Measurements from ENCODE around the gene TMEM184B. TPM values are rescaled to one million over a fixed set of nuclear protein-coding genes. Genes with fewer than 3 reads are reported as not detected.
A peak's percentile ranks its signal among the peaks of the same experiment; 100 is the strongest.

TMEM184B gene
- total RNA-seq, 1 experiment from 2014 or later = 16.9 TPM

DNA sequence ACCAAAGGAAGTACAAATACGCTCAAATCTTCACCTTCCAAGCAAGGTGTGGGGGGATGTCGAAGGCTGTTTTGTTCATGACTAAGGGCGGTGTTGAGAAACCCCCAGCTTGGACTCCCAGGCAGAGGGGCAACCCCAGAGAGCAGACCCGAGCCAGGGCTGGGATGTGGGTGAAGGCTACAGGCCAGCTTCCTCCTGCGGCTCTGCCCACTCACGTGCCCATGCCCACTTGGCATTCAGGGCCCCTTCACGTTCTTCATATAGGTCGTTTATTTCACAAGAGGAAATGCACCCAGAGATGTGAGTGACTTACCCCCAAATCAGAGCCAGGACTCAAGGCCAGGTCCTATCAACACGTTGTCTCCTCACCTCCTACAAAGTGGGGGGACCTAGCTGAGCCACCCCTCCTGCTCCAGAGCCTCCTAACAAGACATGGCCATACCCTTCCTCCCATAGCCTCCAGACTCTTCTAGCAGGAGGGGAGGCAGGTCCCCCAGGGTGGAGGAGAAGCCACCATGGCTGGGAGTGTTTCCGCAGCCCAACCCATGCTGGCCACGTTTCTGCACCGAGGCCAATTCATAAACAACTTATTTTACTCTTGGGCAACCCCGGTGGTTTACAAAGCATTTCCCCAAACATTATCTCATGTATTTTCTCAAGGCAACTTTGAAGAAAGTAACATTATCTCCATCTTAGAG, 22.0 kb downstream of the TMEM184B start:
- no peaks in the 10 kb centered on the region for H3K9me3 ChIP-seq (replicated peaks)
- H3K4me3 ChIP-seq = no peak overlapping the region
- DNase-seq = no peak
- H3K27ac ChIP-seq = no peak overlapping the region
- no peaks in the 10 kb centered on the region for H3K27me3 ChIP-seq
- no peaks in the 10 kb centered on the region; the same call in 1 of the 2 replicates for H3K36me3 ChIP-seq
- H3K4me1 ChIP-seq = no peaks in the 10 kb centered on the region

DNA sequence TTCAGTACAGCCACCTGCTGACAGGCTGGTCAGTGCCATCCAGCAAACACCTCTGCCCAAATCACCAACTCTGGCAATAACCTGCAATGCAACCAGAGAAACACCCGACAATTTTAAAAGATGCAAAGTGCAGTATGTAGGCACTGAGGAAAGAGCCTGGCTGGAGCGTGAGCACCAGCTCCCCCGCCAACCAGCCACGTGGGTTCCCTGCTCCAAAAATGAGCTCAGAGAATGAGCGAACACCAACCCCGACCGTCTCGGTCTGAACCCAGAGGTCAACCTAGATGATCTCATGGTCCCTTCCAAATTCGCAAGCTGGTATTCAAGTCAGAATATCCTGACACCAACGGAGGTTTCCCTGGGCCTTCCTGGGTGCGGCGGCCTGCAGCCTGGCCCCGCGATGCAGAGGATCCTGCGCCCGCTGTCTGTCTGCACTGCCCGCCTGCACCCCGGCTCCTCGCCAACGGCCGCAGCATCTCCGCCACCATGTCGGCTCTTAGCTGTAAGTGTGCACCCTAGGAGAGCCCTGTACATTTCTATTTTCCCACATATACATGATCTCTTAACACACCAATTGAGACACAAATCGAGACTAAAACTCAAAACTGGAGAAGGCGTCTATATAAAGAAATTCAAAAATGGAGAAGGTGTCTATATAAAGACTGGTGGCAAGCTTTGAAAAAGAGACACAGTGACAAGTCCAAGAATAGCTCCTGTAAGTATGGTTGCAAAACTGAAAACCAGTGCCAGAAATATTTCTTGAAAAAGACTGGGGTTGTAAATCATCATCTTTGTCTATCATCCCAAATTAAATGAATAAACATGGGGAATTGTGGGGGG, 22.8 kb downstream of the TMEM184B start:
- no peak overlapping the region for H3K27ac ChIP-seq
- no peak for DNase-seq
- no peaks in the 10 kb centered on the region for H3K9me3 ChIP-seq (replicated peaks)
- no peaks in the 10 kb centered on the region for H3K4me1 ChIP-seq
- no peak overlapping the region for H3K4me3 ChIP-seq
- no peaks in the 10 kb centered on the region; the same call in 1 of the 2 replicates for H3K36me3 ChIP-seq
- H3K27me3 ChIP-seq = no peaks in the 10 kb centered on the region

DNA sequence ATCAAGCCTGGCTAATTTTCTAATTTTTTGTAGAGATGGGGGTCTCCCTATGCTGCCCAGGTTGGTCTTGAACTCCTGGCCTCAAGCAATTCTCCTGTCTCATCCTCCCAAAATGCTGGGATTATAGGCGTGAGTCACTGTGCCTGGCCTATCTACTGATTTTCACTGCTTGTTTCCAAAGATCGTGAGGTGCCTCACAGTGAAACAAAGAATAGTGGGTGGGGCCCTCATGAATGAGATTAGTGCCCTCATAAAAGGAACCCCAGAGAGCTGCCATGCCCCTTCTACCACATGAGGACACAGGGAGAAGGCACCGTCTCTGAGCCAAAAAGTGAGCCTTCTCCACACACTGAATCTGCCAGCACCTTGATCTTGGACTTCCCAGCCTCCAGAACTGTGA, 23.5 kb downstream of the TMEM184B start:
- Histone ChIP-seq H3K36me3 (no peaks in the 10 kb centered on the region; the same call in 1 of the 2 replicates), H3K4me1 (no peaks in the 10 kb centered on the region), H3K27ac (no peak overlapping the region), H3K4me3 (no peak overlapping the region), H3K9me3 (replicated peaks) (no peaks in the 10 kb centered on the region), H3K27me3 (no peaks in the 10 kb centered on the region)
- no peak for DNase-seq

DNA sequence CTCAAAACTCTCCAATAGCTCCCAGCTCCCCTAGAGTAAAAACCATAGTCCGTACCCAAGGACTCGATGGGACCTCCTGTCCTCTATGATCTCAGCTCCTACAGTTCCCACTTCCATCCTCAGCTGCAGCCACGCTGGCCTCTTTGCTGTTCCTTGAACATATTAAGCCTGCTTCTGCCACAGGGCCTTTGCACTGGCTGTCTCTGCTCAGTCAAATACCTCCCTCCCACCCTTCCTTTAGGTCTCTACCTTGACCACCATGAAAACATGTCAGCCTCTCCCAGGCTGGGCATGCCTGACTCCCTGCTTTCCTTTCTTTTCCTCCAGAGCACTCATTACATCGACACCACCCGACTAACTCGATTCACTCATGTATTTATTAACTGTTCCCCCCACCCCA, 24.5 kb downstream of the TMEM184B start:
- Histone ChIP-seq H3K4me3 (no peak overlapping the region), H3K9me3 (replicated peaks) (no peaks in the 10 kb centered on the region), H3K27me3 (no peaks in the 10 kb centered on the region), H3K4me1 (peaks cover 8% of the 10 kb centered on the region), H3K27ac (no peak overlapping the region), H3K36me3 (no peaks in the 10 kb centered on the region; the same call in 1 of the 2 replicates)
- DNase-seq = no peak

DNA sequence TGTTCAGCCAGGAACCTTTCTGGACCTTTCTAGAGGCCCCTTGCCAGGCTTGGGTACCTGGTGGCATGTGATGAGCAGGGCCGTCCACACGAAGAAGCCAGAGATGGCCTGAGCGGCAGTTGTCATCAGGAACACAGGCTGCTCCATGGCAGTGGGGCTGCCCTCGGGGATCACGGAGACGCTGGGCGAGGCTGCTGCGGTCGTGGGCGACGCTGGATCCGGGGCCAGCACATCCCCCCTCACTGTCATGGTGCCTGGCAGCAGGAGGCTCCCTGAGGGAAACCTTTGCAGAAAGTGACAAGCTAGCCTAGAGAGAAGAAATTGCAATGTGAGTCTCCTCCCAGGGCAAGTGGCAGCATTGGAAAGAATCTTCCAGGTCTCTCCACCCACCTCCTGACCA, 25.1 kb downstream of the TMEM184B start:
- peaks cover 11% of the 10 kb centered on the region for H3K4me1 ChIP-seq
- no peaks in the 10 kb centered on the region for H3K9me3 ChIP-seq (replicated peaks)
- H3K27me3 ChIP-seq = no peaks in the 10 kb centered on the region
- H3K4me3 ChIP-seq = no peak overlapping the region
- DNase-seq = no peak
- H3K27ac ChIP-seq = no peak overlapping the region
- no peaks in the 10 kb centered on the region; the same call in 1 of the 2 replicates for H3K36me3 ChIP-seq

DNA sequence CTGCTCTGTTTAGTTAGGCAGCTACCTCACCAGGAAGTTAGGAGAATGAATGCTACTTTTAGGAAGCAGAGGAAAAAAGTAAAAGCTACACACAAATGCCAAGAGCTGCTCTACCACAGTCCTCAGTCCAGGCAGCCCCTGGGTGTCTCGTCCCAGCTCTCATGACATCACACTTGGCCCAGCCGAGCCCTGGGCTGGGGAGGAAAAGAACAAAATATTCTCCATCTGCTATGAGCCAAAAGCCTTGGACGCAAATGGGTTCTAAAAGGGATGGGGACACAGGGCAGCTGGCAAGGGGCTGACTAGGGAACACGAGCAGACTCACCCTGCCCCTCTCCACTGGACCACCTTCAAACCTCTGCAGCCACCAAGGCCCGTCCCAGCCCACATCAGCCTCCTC, 26.1 kb downstream of the TMEM184B start:
- no peak overlapping the region for H3K4me3 ChIP-seq
- peaks cover 20% of the 10 kb centered on the region for H3K4me1 ChIP-seq
- no peak for DNase-seq
- H3K27ac ChIP-seq = no peak overlapping the region
- no peaks in the 10 kb centered on the region for H3K27me3 ChIP-seq
- H3K9me3 ChIP-seq (replicated peaks) = no peaks in the 10 kb centered on the region
- no peaks in the 10 kb centered on the region; the same call in 1 of the 2 replicates for H3K36me3 ChIP-seq

DNA sequence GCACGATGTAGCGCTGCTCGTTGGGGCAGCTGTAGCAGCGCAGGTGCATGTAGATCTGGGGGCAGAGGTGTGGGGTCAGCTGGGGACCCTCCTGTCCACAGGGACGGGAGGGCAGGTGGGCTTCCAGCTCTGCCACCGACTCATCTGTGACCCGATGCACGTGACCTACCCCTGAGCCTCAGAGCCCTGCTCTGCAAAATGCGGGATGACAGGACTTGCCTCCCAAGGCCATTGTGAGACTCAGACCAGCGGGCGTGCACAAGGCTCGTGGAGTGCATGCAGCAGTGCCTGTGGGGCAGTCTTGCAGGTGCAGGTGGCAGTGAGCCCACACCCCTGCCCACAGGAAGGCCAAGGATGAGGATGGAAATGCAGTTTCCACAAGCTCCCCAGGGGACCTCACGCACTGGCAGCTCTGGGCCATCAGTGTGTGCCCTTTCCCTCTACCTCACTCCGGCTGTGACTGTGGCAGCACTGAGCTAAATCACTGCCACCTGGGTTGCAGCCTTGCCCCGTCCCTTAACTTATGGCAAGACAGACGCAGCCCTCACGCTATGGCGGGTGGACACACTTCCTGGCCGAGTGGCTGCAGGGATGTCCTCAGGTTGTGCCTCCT, 26.7 kb downstream of the TMEM184B start:
- peaks cover 20% of the 10 kb centered on the region for H3K4me1 ChIP-seq
- no peak for DNase-seq

DNA sequence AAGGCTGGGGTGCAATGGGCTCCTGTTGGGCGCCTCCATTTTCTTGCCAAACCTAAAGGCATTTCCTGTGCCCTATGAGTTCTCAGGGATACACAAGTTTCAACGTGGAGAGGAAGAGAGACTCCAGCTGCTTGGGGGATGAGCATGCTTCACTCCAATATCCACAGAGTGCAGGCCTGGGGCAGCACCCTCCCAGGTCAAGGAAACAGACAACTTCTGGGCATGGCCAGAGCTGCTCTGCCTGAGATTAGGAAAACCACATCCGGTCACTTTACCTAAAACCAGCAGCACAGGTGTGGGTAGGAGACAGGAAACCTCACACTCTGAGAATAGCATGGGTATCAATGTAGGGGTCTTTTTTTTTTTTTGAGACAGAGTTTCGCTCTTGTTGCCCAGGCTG, 28.7 kb downstream of the TMEM184B start:
- H3K4me3 ChIP-seq = no peak overlapping the region
- H3K4me1 ChIP-seq = peaks cover 27% of the 10 kb centered on the region
- DNase-seq = peak in 1 of 2 experiments; percentile 18
- no peaks in the 10 kb centered on the region for H3K9me3 ChIP-seq (replicated peaks)
- H3K27me3 ChIP-seq = no peaks in the 10 kb centered on the region
- no peak overlapping the region; the same call in 1 of the 2 replicates for H3K27ac ChIP-seq
- no peaks in the 10 kb centered on the region; the same call in none of the 2 replicates for H3K36me3 ChIP-seq

More for the DNA sequence above, 26.7 kb downstream of the TMEM184B start:
- no peak overlapping the region for H3K27ac ChIP-seq
- no peaks in the 10 kb centered on the region for H3K9me3 ChIP-seq (replicated peaks)
- H3K27me3 ChIP-seq = no peaks in the 10 kb centered on the region
- H3K36me3 ChIP-seq = no peaks in the 10 kb centered on the region; the same call in 1 of the 2 replicates
- no peak overlapping the region for H3K4me3 ChIP-seq

DNA sequence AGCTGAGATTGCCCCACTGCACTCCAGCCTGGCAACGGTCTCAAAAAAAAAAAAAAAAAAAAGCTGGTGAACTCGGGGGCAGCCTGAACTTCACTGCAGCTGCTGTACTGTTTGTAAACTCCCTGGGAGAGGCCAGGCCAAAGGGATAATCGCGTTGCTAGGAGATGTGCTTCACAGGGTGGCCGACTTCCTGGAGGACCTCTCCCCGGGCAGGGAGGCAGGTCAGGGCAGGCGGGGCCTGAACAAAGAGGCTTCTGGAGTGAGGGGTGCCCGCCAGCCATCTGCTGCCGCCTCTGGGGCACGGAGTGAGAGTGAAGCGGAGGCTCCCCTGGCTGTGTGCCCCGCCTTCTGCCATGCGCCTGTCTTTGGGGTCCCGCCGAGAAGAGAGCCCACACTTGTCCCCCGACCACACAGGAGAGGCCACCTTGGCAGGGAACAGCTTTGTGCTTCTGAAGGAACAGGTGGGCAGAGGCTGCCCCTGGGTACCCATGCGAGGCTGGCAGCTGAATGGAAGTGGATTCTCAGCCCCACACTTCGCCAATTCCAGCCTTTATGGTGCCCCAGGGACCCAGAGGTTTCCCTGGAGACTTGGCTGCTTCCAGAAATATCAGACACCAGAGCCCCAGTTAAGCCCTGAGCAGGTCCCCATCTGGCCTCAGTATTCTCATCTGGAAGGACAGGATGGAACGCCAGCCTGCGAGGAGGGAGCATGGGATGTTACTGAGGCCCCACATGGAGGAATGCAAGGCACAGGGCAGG, 29.6 kb downstream of the TMEM184B start:
- Histone ChIP-seq H3K27ac (peak overlapping the region; percentile 70), H3K4me1 (peaks cover 27% of the 10 kb centered on the region), H3K4me3 (peak overlapping the region; percentile 16; the same call in 1 of the 2 replicates), H3K9me3 (replicated peaks) (no peaks in the 10 kb centered on the region), H3K36me3 (no peaks in the 10 kb centered on the region; the same call in 1 of the 2 replicates), H3K27me3 (no peaks in the 10 kb centered on the region)
- DNase-seq = peak; percentile 94

DNA sequence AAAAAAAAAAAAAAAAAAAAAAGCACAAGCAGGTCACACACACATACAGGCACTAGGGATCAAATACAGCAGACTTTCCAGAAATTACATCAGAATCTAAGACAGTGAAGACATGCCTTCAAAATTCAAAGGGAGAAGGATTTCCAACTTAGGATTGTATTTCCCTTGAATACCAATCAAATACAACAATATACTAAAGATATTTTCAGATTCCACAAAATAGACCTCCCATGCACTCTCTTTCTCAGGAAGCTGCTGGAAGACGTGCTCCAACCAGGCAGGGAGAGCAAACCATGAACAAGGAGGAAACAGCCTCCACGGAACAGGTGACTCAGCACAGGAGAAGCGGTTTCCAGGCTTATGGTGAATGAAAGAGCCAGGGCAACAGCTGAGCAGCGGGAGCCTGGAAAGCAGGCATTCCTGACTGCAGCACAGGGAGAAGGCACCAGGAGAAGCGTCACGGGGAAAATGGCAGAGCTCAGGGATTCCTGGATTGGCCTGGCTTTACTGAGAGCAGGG, 32.0 kb downstream of the TMEM184B start:
- no peak overlapping the region for H3K4me3 ChIP-seq
- no peaks in the 10 kb centered on the region for H3K27me3 ChIP-seq
- H3K27ac ChIP-seq = peak overlapping the region; percentile 40
- DNase-seq = peak; percentile 87 to 93
- H3K9me3 ChIP-seq (replicated peaks) = no peaks in the 10 kb centered on the region
- no peaks in the 10 kb centered on the region; the same call in none of the 2 replicates for H3K36me3 ChIP-seq
- H3K4me1 ChIP-seq = peaks cover 27% of the 10 kb centered on the region

DNA sequence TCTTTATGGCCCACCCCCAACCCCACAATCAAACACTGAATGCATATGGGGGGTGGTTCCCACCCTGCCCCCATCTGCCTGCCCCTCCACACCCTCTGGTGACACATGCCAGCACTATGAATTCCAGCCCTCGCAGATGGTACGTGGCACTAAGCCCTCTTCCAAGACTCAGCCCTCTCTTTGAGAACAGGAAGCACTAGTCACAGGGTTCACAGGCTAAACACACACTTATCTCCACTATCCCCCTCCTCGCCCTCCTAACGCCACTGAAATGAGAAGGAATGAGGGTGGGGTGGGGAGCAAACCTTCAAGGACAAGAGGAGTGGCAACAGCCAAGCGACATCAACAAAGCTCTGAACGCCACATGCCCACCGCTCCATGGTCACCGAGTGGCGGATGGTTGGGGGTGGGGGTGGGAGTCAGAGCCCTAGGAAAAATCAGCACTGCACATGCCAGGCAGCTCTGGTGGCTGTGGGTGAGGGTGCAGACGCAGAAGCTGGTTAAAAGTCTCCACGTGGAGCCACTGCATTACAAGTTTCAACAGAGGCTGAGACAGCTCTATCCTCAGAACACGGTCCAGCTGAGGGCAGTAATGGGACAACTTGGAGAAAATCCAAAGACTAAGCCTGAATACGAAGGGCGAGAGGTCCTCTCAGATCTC, 33.6 kb downstream of the TMEM184B start:
- H3K27me3 ChIP-seq = no peaks in the 10 kb centered on the region
- no peak for DNase-seq
- H3K27ac ChIP-seq = no peak overlapping the region
- H3K36me3 ChIP-seq = no peaks in the 10 kb centered on the region; the same call in none of the 2 replicates
- peaks cover 27% of the 10 kb centered on the region for H3K4me1 ChIP-seq
- no peak overlapping the region for H3K4me3 ChIP-seq
- no peaks in the 10 kb centered on the region for H3K9me3 ChIP-seq (replicated peaks)

DNA sequence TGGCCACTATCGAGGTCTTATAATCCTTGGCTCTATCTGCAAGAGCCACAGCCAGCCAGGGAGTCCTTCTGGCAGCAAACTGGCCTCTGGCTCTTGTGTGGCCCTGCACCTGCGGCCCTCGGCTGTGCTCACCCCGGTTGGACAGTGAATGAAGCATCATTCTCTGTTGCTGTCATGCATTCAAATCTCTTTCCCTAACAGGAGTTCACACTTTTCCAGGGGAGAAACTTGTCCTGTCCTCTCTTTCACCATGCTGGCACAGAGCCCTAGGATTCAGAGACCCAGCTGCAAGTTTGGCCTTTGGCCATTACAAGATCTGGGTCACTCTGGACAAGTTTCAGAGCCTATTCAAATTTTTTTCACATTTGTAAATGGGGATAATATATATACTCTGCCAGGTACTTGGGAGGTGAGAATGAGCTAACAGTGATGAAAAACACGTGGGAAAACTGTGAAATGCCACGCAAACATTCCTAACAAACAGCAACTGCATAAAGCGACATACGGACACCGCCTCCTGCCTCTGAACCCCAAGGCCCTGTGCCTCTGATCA, 34.2 kb downstream of the TMEM184B start:
- H3K9me3 ChIP-seq (replicated peaks) = no peaks in the 10 kb centered on the region
- H3K4me3 ChIP-seq = no peak overlapping the region
- no peaks in the 10 kb centered on the region for H3K27me3 ChIP-seq
- no peaks in the 10 kb centered on the region; the same call in none of the 2 replicates for H3K36me3 ChIP-seq
- H3K27ac ChIP-seq = no peak overlapping the region
- H3K4me1 ChIP-seq = peaks cover 22% of the 10 kb centered on the region
- no peak for DNase-seq

DNA sequence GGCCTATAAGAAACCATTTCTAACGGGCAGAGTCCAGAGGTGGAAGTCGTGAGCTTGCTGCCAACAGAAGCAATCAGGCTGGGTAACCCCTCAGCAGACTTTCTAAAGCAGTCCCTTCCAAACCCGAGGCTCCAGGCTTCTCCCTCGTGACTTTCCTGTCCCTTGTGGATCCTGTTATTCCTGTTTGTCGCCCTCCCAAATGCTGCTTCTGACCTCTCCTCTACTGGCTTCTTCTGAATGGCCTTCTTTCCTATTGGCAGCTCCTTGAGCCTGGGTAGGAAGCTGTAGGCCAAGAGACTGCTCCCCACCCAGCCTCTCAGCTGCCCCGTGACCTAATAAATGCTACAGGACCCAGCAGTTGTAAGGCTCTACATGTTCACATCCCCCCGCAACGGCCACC, 36.0 kb downstream of the TMEM184B start:
- no peaks in the 10 kb centered on the region for H3K9me3 ChIP-seq (replicated peaks)
- H3K27me3 ChIP-seq = no peaks in the 10 kb centered on the region
- H3K4me1 ChIP-seq = peaks cover 7% of the 10 kb centered on the region
- no peak overlapping the region for H3K27ac ChIP-seq
- no peaks in the 10 kb centered on the region; the same call in none of the 2 replicates for H3K36me3 ChIP-seq
- no peak overlapping the region for H3K4me3 ChIP-seq
- no peak for DNase-seq
